Measurements from ENCODE around the gene XIRP1.

Gene XIRP1

GRCh38 chr3:39166134-39166710 is 26.2 kb downstream of the XIRP1 start:
- no peak for DNase-seq

- peak; percentile 31 for DNase-seq
These were observed 26.9 kb downstream of the XIRP1 start for GRCh38 chr3:39165518-39165917.

GRCh38 chr3:39164414-39164813 is 28.0 kb downstream of the XIRP1 start:
- DNase-seq: no peak

- DNase-seq: no peak
These were observed 34.2 kb downstream of the XIRP1 start for GRCh38 chr3:39158148-39158715.

GRCh38 chr3:39157359-39157758 is 35.0 kb downstream of the XIRP1 start:
- no peak for DNase-seq

GRCh38 chr3:39156421-39156820 is 36.0 kb downstream of the XIRP1 start:
- DNase-seq: no peak

GRCh38 chr3:39154280-39155021 is 37.9 kb downstream of the XIRP1 start:
- no peak for DNase-seq

- no peak for DNase-seq
These were observed 38.5 kb downstream of the XIRP1 start for GRCh38 chr3:39153977-39154279.

- DNase-seq: peak; percentile 65
These were observed 41.4 kb downstream of the XIRP1 start for GRCh38 chr3:39150803-39151631.

GRCh38 chr3:39150148-39150802 is 42.1 kb downstream of the XIRP1 start:
- DNase-seq: peak; percentile 83

- no peak for DNase-seq
These were observed 42.8 kb downstream of the XIRP1 start for GRCh38 chr3:39149498-39150147.

- DNase-seq: no peak
These were observed 43.3 kb downstream of the XIRP1 start for GRCh38 chr3:39149059-39149455.

- peak; percentile 53 for DNase-seq
These were observed 43.8 kb downstream of the XIRP1 start for GRCh38 chr3:39148435-39149058.

GRCh38 chr3:39147711-39148434 is 44.5 kb downstream of the XIRP1 start:
- DNase-seq: no peak

- peak; percentile 28 for DNase-seq
These were observed 45.5 kb downstream of the XIRP1 start for GRCh38 chr3:39146611-39147591.

GRCh38 chr3:39146083-39146501 is 46.3 kb downstream of the XIRP1 start:
- no peak for DNase-seq

GRCh38 chr3:39144748-39145380 is 47.5 kb downstream of the XIRP1 start:
- no peak for DNase-seq

GRCh38 chr3:39144095-39144747 is 48.2 kb downstream of the XIRP1 start:
- DNase-seq: peak; percentile 52

Measured in NCI-H2171 treated with DMSO at 0.1 percent for 48 hours (cell line).